Measurements from ENCODE around the gene HES4.
A peak's percentile ranks its signal among the peaks of the same experiment; 100 is the strongest.
"Not testable (repeated sequence)": the region's sequence is repeated elsewhere in the genome, so short reads cannot be mapped to it uniquely, and the experiment has no call there.

HES4 gene

DNA sequence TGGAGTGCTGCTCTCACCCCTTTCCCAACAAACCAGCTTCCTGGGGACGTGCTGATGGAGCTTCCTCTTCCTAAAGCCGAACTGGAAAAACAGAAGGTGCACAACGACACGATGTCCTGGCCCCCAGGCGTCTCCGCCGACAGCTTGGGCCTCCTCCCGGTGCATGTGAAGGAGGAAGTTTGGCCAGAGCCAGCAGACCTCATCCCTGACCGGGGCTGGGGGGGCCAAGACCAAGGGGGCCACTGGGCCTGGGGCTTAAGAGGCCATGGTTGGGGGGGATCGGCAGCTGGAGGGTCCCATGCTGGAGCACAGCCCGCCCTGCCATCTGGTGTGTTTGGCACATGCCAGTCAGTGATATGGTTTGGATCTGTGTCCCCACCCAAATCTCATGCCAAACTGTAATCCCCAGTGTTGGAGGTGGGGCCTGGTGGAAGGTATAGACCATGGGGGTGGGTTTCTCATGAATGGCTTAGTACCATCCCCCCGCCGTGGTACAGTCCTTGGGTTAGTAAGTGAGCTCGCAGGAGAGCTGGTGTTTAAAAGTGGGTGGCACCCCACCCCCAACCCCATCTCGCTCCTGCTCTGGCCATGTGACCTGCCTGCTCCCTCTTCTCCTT, 6.4 kb downstream of the HES4 start:
- no peaks in the 10 kb centered on the region for H3K36me3 ChIP-seq (ENCODE audit: control insufficient read depth in 4 of 4, insufficient read depth in 4 of 4, low read length in 3 of 4)
- H3K4me1 ChIP-seq (ENCODE audit: control extremely low read depth in 1 of 4, control insufficient read depth in 4 of 4, insufficient read depth in 4 of 4, low read length in 3 of 4): peaks cover 0 to 12% (median 11%) of the 10 kb centered on the region in 4 experiments
- H3K27ac ChIP-seq (ENCODE audit: insufficient read depth in 1 of 2, low read depth in 1 of 2, low read length in 2 of 2, poor library complexity in 1 of 2, severe bottlenecking in 2 of 2): no peak overlapping the region
- peaks cover 0 to 16% (median 3%) of the 10 kb centered on the region in 5 experiments for H3K9me3 ChIP-seq (ENCODE audit: control extremely low read depth in 1 of 5, control insufficient read depth in 4 of 5, insufficient read depth in 2 of 5, low read depth in 1 of 5, low read length in 4 of 5)
- CTCF ChIA-PET: interaction anchor here (0.7 to 6.5 kb wide), 4 partner anchors 9 to 71 kb away, joined by 3 to 58 read pairs (median 4); partner anchors contain the start of gene PERM1
- peak in 1 of 3 donors; percentile 10 for DNase-seq
- H3K4me3 ChIP-seq (ENCODE audit: control insufficient read depth in 1 of 7, extremely low read depth in 1 of 7, insufficient read depth in 4 of 7, low read depth in 2 of 7, low read length in 6 of 7): no peak overlapping the region
- POLR2A ChIA-PET: interaction anchor here (1.0 kb wide), 1 partner anchor 20 kb away, joined by 3 read pairs; the partner anchor contains the start of gene ISG15
- 72% methylated on average over 4 of the region's 15 CpGs for WGBS (ENCODE audit: insufficient coverage)
- H3K27me3 ChIP-seq (replicated peaks in 2 of 5; ENCODE audit: control insufficient read depth in 4 of 5, insufficient read depth in 5 of 5, low read length in 4 of 5): peaks cover 0 to 61% (median 7%) of the 10 kb centered on the region in 5 experiments

DNA sequence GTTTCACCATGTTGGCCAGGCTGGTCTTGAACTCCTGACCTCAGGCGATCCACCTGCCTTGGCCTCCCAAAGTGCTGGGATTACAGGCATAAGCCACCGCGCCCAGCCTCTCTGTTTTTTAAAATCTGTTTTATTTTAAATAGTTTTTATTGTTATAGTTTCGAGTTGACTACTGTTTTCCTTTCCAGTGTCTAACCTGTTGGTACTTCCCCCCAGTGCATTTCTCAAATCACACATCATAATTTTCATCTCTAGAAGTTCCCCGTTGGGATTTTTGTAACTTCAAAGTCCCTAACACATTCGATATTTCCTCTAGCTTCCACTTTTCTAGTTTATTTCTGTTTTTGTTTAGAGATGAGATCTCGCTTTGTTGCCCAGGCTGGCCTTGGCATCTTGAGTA, 7.5 kb downstream of the HES4 start:
- WGBS (ENCODE audit: insufficient coverage): 100% methylated on average over 1 of the region's 7 CpGs
- H3K4me3 ChIP-seq (ENCODE audit: control insufficient read depth in 1 of 7, extremely low read depth in 1 of 7, insufficient read depth in 4 of 7, low read depth in 2 of 7, low read length in 6 of 7): no peak overlapping the region
- no peak overlapping the region for H3K27ac ChIP-seq (ENCODE audit: insufficient read depth in 1 of 2, low read depth in 1 of 2, low read length in 2 of 2, poor library complexity in 1 of 2, severe bottlenecking in 2 of 2)
- H3K36me3 ChIP-seq (ENCODE audit: control insufficient read depth in 4 of 4, insufficient read depth in 4 of 4, low read length in 3 of 4): no peaks in the 10 kb centered on the region
- POLR2A ChIA-PET: no interaction called here
- peaks cover 0 to 6% (median 5%) of the 10 kb centered on the region in 4 experiments for H3K4me1 ChIP-seq (ENCODE audit: control extremely low read depth in 1 of 4, control insufficient read depth in 4 of 4, insufficient read depth in 4 of 4, low read length in 3 of 4)
- no peak for DNase-seq
- peaks cover 0 to 16% (median 3%) of the 10 kb centered on the region in 5 experiments for H3K9me3 ChIP-seq (ENCODE audit: control extremely low read depth in 1 of 5, control insufficient read depth in 4 of 5, insufficient read depth in 2 of 5, low read depth in 1 of 5, low read length in 4 of 5)
- CTCF ChIA-PET: interaction anchor here (0.9 to 6.5 kb wide), 4 partner anchors 10 to 72 kb away, joined by 3 to 58 read pairs (median 6); partner anchors contain the start of gene PERM1
- peaks cover 0 to 51% (median 5%) of the 10 kb centered on the region in 5 experiments for H3K27me3 ChIP-seq (replicated peaks in 2 of 5; ENCODE audit: control insufficient read depth in 4 of 5, insufficient read depth in 5 of 5, low read length in 4 of 5)

DNA sequence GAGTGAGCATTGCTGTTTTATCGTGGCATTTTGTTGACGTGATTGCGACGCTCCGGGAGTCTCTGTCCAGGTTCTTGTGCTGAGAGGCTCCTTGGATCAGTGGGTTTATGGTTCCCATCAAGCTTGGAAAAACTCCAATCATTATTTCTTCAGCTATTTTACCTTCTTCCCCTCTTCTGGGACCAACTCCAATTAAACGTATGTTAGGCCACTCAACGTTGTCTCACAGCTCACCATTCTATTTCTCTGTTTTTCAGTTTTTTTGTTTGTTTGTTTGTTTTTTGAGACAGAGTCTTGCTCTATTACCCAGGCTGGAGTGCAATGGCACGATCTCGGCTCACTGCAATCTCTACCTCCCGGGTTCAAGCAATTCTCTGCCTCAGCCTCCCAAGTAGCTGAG, 8.0 kb downstream of the HES4 start:
- Histone ChIP-seq H3K4me3 (ENCODE audit: control insufficient read depth in 1 of 7, extremely low read depth in 1 of 7, insufficient read depth in 4 of 7, low read depth in 2 of 7, low read length in 6 of 7) (no peak overlapping the region), H3K27me3 (replicated peaks in 2 of 5; ENCODE audit: control insufficient read depth in 4 of 5, insufficient read depth in 5 of 5, low read length in 4 of 5) (peaks cover 0 to 46% (median 3%) of the 10 kb centered on the region in 5 experiments), H3K27ac (ENCODE audit: insufficient read depth in 1 of 2, low read depth in 1 of 2, low read length in 2 of 2, poor library complexity in 1 of 2, severe bottlenecking in 2 of 2) (no peak overlapping the region), H3K36me3 (ENCODE audit: control insufficient read depth in 4 of 4, insufficient read depth in 4 of 4, low read length in 3 of 4) (no peaks in the 10 kb centered on the region), H3K4me1 (ENCODE audit: control extremely low read depth in 1 of 4, control insufficient read depth in 4 of 4, insufficient read depth in 4 of 4, low read length in 3 of 4) (peaks cover 0 to 6% (median 5%) of the 10 kb centered on the region in 4 experiments), H3K9me3 (ENCODE audit: control extremely low read depth in 1 of 5, control insufficient read depth in 4 of 5, insufficient read depth in 2 of 5, low read depth in 1 of 5, low read length in 4 of 5) (peaks cover 0 to 16% (median 3%) of the 10 kb centered on the region in 5 experiments)
- ChIA-PET CTCF (interaction anchor here (1.0 to 6.5 kb wide), 3 partner anchors 10 to 72 kb away, joined by 4 to 58 read pairs (median 7); partner anchors contain the start of gene PERM1), POLR2A (no interaction called here)
- no peak for DNase-seq
- WGBS (ENCODE audit: insufficient coverage): 97% methylated on average over 7 of the region's 10 CpGs

DNA sequence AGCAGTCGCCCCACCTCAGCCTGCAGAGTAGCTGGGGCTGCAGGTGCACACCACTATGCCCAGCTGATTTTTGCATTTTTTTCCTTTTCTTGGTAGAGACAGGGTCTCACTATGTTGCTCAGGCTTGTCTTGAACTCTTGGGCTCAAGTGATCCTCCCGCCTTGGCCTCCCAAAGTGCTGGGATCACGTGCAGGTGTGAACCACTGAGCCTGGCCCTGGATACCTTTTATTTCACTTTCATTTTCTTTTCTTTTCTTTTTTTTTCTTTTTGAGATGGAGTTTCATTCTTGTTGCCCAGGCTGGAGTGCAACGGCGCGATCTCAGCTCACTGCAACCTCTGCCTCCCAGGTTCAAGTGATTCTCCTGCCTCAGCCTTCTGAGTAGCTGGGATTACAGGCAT, 8.6 kb downstream of the HES4 start:
- H3K36me3 ChIP-seq (ENCODE audit: control insufficient read depth in 4 of 4, insufficient read depth in 4 of 4, low read length in 3 of 4); H3K4me3 ChIP-seq (ENCODE audit: control insufficient read depth in 1 of 7, extremely low read depth in 1 of 7, insufficient read depth in 4 of 7, low read depth in 2 of 7, low read length in 6 of 7); POLR2A ChIA-PET; DNase-seq; H3K27ac ChIP-seq (ENCODE audit: insufficient read depth in 1 of 2, low read depth in 1 of 2, low read length in 2 of 2, poor library complexity in 1 of 2, severe bottlenecking in 2 of 2); H3K4me1 ChIP-seq (ENCODE audit: control extremely low read depth in 1 of 4, control insufficient read depth in 4 of 4, insufficient read depth in 4 of 4, low read length in 3 of 4): not testable (repeated sequence)
- Histone ChIP-seq H3K27me3 (replicated peaks in 2 of 5; ENCODE audit: control insufficient read depth in 4 of 5, insufficient read depth in 5 of 5, low read length in 4 of 5) (peaks cover 0 to 49% (median 3%) of the 10 kb centered on the region in 5 experiments), H3K9me3 (ENCODE audit: control extremely low read depth in 1 of 5, control insufficient read depth in 4 of 5, insufficient read depth in 2 of 5, low read depth in 1 of 5, low read length in 4 of 5) (peaks cover 0 to 16% (median 3%) of the 10 kb centered on the region in 5 experiments)
- CTCF ChIA-PET: interaction anchor here (1.0 to 6.5 kb wide), 4 partner anchors 9 to 73 kb away, joined by 4 to 58 read pairs (median 8); partner anchors contain the start of gene PERM1
- WGBS (ENCODE audit: insufficient coverage): 100% methylated on average over 3 of the region's 6 CpGs

DNA sequence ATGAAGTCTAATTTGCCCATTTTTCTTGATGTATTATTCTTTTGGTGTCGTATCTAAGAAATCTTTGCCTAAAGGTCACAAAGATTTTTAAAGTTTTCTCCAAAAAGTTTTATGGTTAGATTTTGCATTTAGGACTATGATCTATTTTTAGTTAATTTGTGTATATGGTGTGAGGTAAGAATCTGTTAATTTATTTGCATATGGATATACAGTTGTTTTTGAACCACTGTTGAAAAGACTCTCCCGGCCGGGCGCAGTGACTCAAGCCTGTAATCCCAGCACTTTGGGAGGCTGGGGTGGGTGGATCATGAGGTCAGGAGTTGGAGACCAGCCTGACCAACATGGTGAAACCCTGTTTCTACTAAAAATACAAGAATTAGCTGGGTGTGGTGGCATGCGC, 11.8 kb downstream of the HES4 start:
- H3K36me3 ChIP-seq (ENCODE audit: control insufficient read depth in 4 of 4, insufficient read depth in 4 of 4, low read length in 3 of 4); DNase-seq; H3K27ac ChIP-seq (ENCODE audit: insufficient read depth in 1 of 2, low read depth in 1 of 2, low read length in 2 of 2, poor library complexity in 1 of 2, severe bottlenecking in 2 of 2); POLR2A ChIA-PET; H3K4me1 ChIP-seq (ENCODE audit: control extremely low read depth in 1 of 4, control insufficient read depth in 4 of 4, insufficient read depth in 4 of 4, low read length in 3 of 4); H3K4me3 ChIP-seq (ENCODE audit: control insufficient read depth in 1 of 7, extremely low read depth in 1 of 7, insufficient read depth in 4 of 7, low read depth in 2 of 7, low read length in 6 of 7): not testable (repeated sequence)
- Histone ChIP-seq H3K27me3 (replicated peaks in 2 of 5; ENCODE audit: control insufficient read depth in 4 of 5, insufficient read depth in 5 of 5, low read length in 4 of 5) (peaks cover 0 to 49% (median 10%) of the 10 kb centered on the region in 5 experiments), H3K9me3 (ENCODE audit: control extremely low read depth in 1 of 5, control insufficient read depth in 4 of 5, insufficient read depth in 2 of 5, low read depth in 1 of 5, low read length in 4 of 5) (peaks cover 0 to 13% (median 3%) of the 10 kb centered on the region in 5 experiments)
- CTCF ChIA-PET: interaction anchor here (1.1 kb wide), 1 partner anchor 9 kb away, joined by 3 read pairs; no protein-coding TSS in a partner anchor
- WGBS (ENCODE audit: insufficient coverage): 93% methylated on average over 4 of the region's 5 CpGs

DNA sequence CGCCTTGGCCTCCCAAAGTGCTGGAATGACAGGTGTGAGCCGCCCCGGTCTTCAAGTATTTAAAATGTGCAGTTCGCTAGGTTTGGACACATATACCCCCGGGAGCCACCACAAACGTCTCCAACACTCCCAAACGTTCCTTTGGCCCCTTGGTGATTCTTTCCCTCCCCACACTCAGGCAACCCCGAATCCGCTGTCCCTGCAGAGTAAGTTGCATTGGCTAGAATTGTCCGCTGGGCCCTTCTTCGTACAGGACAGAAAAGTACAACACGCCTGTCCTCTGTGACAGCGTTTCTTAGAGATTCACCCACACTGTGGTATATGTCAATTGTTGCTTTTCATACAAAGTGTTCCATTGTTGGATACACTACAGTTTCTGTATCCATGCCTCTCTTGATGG, 14.8 kb downstream of the HES4 start:
- CTCF ChIA-PET: interaction anchor here (1.0 to 6.5 kb wide), 7 partner anchors 8 to 292 kb away, joined by 3 to 58 read pairs (median 4); partner anchors contain the start of gene AGRN
- Histone ChIP-seq H3K4me1 (ENCODE audit: control extremely low read depth in 1 of 4, control insufficient read depth in 4 of 4, insufficient read depth in 4 of 4, low read length in 3 of 4) (peaks cover 0 to 1% (median 0%) of the 10 kb centered on the region in 4 experiments), H3K4me3 (ENCODE audit: control insufficient read depth in 1 of 7, extremely low read depth in 1 of 7, insufficient read depth in 4 of 7, low read depth in 2 of 7, low read length in 6 of 7) (no peak overlapping the region), H3K9me3 (ENCODE audit: control extremely low read depth in 1 of 5, control insufficient read depth in 4 of 5, insufficient read depth in 2 of 5, low read depth in 1 of 5, low read length in 4 of 5) (no peaks in the 10 kb centered on the region), H3K36me3 (ENCODE audit: control insufficient read depth in 4 of 4, insufficient read depth in 4 of 4, low read length in 3 of 4) (no peaks in the 10 kb centered on the region), H3K27me3 (replicated peaks in 2 of 5; ENCODE audit: control insufficient read depth in 4 of 5, insufficient read depth in 5 of 5, low read length in 4 of 5) (peaks cover 0 to 58% (median 13%) of the 10 kb centered on the region in 5 experiments), H3K27ac (ENCODE audit: insufficient read depth in 1 of 2, low read depth in 1 of 2, low read length in 2 of 2, poor library complexity in 1 of 2, severe bottlenecking in 2 of 2) (no peak overlapping the region)
- WGBS (ENCODE audit: insufficient coverage): 82% methylated on average over 13 of the region's 13 CpGs
- no peak for DNase-seq
- POLR2A ChIA-PET: no interaction called here

DNA sequence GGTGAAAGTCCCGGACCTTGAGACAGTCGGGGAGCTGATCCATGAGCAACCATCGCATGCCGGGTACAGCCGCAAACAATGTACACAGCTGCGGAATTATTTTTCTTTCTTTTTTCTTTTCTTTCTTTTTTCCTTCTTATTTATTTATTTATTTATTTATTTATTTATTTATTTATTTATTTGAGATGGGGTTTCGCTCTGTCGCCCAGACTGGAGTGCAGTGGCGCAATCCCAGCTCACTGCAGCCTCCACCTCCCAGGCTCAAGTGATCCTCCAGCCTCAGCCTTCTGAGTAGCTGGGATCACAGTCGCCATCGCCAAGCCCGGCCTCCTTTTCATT, 15.5 kb downstream of the HES4 start:
- no peak overlapping the region for H3K27ac ChIP-seq (ENCODE audit: insufficient read depth in 1 of 2, low read depth in 1 of 2, low read length in 2 of 2, poor library complexity in 1 of 2, severe bottlenecking in 2 of 2)
- H3K4me3 ChIP-seq (ENCODE audit: control insufficient read depth in 1 of 7, extremely low read depth in 1 of 7, insufficient read depth in 4 of 7, low read depth in 2 of 7, low read length in 6 of 7): no peak overlapping the region
- no peak for DNase-seq
- no peaks in the 10 kb centered on the region for H3K36me3 ChIP-seq (ENCODE audit: control insufficient read depth in 4 of 4, insufficient read depth in 4 of 4, low read length in 3 of 4)
- peaks cover 0 to 1% (median 0%) of the 10 kb centered on the region in 4 experiments for H3K4me1 ChIP-seq (ENCODE audit: control extremely low read depth in 1 of 4, control insufficient read depth in 4 of 4, insufficient read depth in 4 of 4, low read length in 3 of 4)
- no peaks in the 10 kb centered on the region for H3K9me3 ChIP-seq (ENCODE audit: control extremely low read depth in 1 of 5, control insufficient read depth in 4 of 5, insufficient read depth in 2 of 5, low read depth in 1 of 5, low read length in 4 of 5)
- CTCF ChIA-PET: interaction anchor here (0.7 to 6.5 kb wide), 14 partner anchors 8 to 307 kb away, joined by 3 to 58 read pairs (median 4); partner anchors contain the start of genes AGRN and PLEKHN1
- WGBS (ENCODE audit: insufficient coverage): 58% methylated on average over 5 of the region's 12 CpGs
- POLR2A ChIA-PET: no interaction called here
- peaks cover 0 to 56% (median 13%) of the 10 kb centered on the region in 5 experiments for H3K27me3 ChIP-seq (replicated peaks in 2 of 5; ENCODE audit: control insufficient read depth in 4 of 5, insufficient read depth in 5 of 5, low read length in 4 of 5)
